OCI-LY1 (cell line): ENCODE measurements around the gene DCC.

Source experiments
- H2AFZ ChIP-seq: fragments of 200-600 bp; sonication (generic), shearing (Covaris generic); 2 replicates; pipeline ENCODE4 v1.6.0; 2014; ENCODE audit warnings: antibody characterized with exemption, mild to moderate bottlenecking, low read length
- H3F3A ChIP-seq: fragments of 200-600 bp; sonication (generic), shearing (Covaris generic); 2 replicates; pipeline ENCODE4 v1.6.0; 2014; ENCODE audit warnings: mild to moderate bottlenecking, antibody characterized with exemption, low read length, moderate library complexity; ENCODE audit not compliant: insufficient read depth
- H3K27ac ChIP-seq: fragments of 200-600 bp; sonication (generic); 2 replicates; pipeline ENCODE4 v1.5.1; 2014; ENCODE audit warnings: low read length, mixed run types, mild to moderate bottlenecking, low read depth; ENCODE audit not compliant: poor library complexity, severe bottlenecking
- H3K27me3 ChIP-seq: fragments of 200-600 bp; sonication (generic); 2 replicates; pipeline ENCODE4 v1.6.0; 2014; ENCODE audit warnings: antibody characterized with exemption, mild to moderate bottlenecking, low read length, moderate library complexity; ENCODE audit not compliant: insufficient read depth
- H3K36me3 ChIP-seq: fragments of 200-600 bp; sonication (generic); 2 replicates; pipeline ENCODE4 v1.6.1; 2014; ENCODE audit warnings: mild to moderate bottlenecking, antibody characterized with exemption, low read length, moderate library complexity, mixed read lengths; ENCODE audit not compliant: insufficient read depth
- H3K4me1 ChIP-seq: fragments of 200-600 bp; sonication (generic); 2 replicates; pipeline ENCODE4 v1.5.1; 2014; ENCODE audit warnings: mild to moderate bottlenecking, low read length, moderate library complexity; ENCODE audit not compliant: insufficient read depth, severe bottlenecking
- H3K4me2 ChIP-seq: fragments of 200-600 bp; sonication (generic), shearing (Covaris generic); 2 replicates; pipeline ENCODE4 v1.6.1; 2014; ENCODE audit warnings: low read length
- H3K4me3 ChIP-seq: fragments of 200-600 bp; sonication (generic); 2 replicates; pipeline ENCODE4 v1.5.1; 2014; ENCODE audit warnings: low read length, low read depth, mild to moderate bottlenecking, mixed read lengths; ENCODE audit not compliant: poor library complexity, severe bottlenecking
- H3K79me2 ChIP-seq: fragments of 200-600 bp; shearing (Covaris generic); 2 replicates; pipeline ENCODE4 v1.6.1; 2016; ENCODE audit warnings: mixed run types, low read length, mixed read lengths; ENCODE audit not compliant: insufficient read depth
- H3K9ac ChIP-seq: fragments of 200-600 bp; sonication (generic), shearing (Covaris generic); 2 replicates; pipeline ENCODE4 v1.6.1; 2014; ENCODE audit warnings: mild to moderate bottlenecking, low read length, mixed read lengths
- H3K9me2 ChIP-seq: fragments of 200-600 bp; sonication (generic), shearing (Covaris generic); 2 replicates; pipeline ENCODE4 v1.6.1; 2014; ENCODE audit warnings: low read depth, mild to moderate bottlenecking, low read length, mixed read lengths
- H3K9me3 ChIP-seq: fragments of 200-600 bp; shearing (Covaris generic); 2 replicates; pipeline ENCODE4 v1.6.1; 2014; ENCODE audit warnings: low read length, mixed read lengths
- H4K20me1 ChIP-seq: fragments of 200-600 bp; sonication (generic), shearing (Covaris generic); 2 replicates; pipeline ENCODE4 v1.6.0; 2016; ENCODE audit warnings: mild to moderate bottlenecking, low read length; ENCODE audit not compliant: insufficient read depth
- EZH2 ChIP-seq: fragments of 200-600 bp; sonication (generic), shearing (Covaris generic); IDR thresholded peaks from 2 replicates; pipeline ENCODE4 v1.8.0; 2017; ENCODE audit warnings: borderline replicate concordance, mixed run types, mild to moderate bottlenecking, antibody characterized with exemption, low read length, moderate library complexity, mixed read lengths
- TF ChIP-seq, protein P1 (sequence below): fragments of 200-600 bp; sonication (generic), shearing (Covaris generic); IDR thresholded peaks from 2 replicates; pipeline ENCODE4 v1.5.1; 2017; ENCODE audit warnings: mild to moderate bottlenecking, antibody characterized with exemption, low read length, moderate library complexity, mixed read lengths

Gene DCC

DNA sequence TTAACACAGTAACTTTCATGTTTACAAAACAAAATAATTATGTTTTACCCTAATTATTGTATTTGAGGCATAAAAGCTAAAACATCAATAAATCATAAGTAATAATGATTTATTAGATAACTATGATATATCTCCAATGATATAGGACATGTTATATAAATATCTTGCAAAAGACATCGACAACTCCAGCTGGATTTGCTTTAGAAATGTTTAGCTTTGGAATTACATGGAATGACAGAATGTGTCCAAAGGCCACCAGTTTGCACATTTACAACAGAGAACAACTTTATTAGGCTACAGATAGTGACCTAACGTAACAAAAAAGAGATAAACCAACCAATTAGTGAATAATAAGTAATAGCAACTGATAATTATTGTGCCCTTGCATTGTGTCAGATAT, 475.7 kb downstream of the DCC start:
- Histone ChIP-seq H3K4me1 (no peaks in the 10 kb centered on the region), H3K36me3 (no peaks in the 10 kb centered on the region), H2AFZ (no peak overlapping the region), H3K27ac (no peak overlapping the region), H3K79me2 (no peaks in the 10 kb centered on the region), H3K9me3 (no peaks in the 10 kb centered on the region), H3K27me3 (no peaks in the 10 kb centered on the region), H3K9ac (no peak overlapping the region), H3K4me3 (no peak overlapping the region), H4K20me1 (no peaks in the 10 kb centered on the region), H3F3A (no peaks in the 10 kb centered on the region), H3K9me2 (no peaks in the 10 kb centered on the region), H3K4me2 (no peak overlapping the region)
- no peak for TF ChIP-seq EZH2
- TF ChIP-seq, protein P1, sequence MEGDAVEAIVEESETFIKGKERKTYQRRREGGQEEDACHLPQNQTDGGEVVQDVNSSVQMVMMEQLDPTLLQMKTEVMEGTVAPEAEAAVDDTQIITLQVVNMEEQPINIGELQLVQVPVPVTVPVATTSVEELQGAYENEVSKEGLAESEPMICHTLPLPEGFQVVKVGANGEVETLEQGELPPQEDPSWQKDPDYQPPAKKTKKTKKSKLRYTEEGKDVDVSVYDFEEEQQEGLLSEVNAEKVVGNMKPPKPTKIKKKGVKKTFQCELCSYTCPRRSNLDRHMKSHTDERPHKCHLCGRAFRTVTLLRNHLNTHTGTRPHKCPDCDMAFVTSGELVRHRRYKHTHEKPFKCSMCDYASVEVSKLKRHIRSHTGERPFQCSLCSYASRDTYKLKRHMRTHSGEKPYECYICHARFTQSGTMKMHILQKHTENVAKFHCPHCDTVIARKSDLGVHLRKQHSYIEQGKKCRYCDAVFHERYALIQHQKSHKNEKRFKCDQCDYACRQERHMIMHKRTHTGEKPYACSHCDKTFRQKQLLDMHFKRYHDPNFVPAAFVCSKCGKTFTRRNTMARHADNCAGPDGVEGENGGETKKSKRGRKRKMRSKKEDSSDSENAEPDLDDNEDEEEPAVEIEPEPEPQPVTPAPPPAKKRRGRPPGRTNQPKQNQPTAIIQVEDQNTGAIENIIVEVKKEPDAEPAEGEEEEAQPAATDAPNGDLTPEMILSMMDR, result no peak

DNA sequence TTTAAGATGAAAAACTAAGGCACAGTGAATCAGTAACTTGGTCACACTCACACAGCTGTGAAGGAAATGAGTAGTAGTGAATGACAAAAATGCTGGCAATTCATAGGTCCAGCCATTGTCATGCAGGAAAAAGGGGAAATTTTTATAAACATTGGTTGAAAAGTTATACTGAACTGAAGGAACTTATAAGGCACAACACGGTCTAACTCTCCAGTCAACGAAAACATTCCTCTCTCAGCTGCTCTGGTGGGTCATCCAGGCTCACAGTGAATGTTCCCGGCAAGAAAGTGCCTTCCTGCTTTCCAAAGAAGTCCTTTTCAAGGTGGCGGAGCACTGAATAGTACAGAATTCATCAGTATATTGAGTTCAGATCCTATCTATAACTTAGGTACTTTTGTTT, 476.1 kb downstream of the DCC start:
- Histone ChIP-seq H3K79me2 (no peaks in the 10 kb centered on the region), H3F3A (no peaks in the 10 kb centered on the region), H3K36me3 (no peaks in the 10 kb centered on the region), H3K9ac (no peak overlapping the region), H3K9me2 (no peaks in the 10 kb centered on the region), H3K4me2 (no peak overlapping the region), H2AFZ (no peak overlapping the region), H4K20me1 (no peaks in the 10 kb centered on the region), H3K4me1 (no peaks in the 10 kb centered on the region), H3K9me3 (no peaks in the 10 kb centered on the region), H3K27ac (no peak overlapping the region), H3K27me3 (no peaks in the 10 kb centered on the region), H3K4me3 (no peak overlapping the region)
- TF ChIP-seq, protein P1, result no peak
- TF ChIP-seq EZH2, result no peak

DNA sequence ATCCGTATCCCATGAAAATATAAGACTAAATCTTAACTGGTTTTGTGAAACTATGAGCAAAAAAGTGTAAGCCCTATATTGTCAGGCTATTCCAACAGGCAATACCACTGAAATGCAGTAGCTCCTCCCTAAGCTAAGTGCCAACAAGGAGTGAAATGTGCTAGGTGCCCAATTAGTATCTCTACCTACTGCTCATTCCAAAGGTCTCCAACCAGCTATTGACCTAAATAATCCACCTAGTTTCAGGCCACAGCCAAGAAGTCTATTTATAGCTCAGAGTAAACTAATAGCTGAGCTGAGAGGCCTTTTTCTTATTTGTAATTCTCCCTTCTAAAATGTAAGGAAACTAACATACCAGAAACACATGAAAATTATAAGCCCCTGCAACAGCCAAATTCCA, 482.2 kb downstream of the DCC start:
- no peak overlapping the region for H3K4me3 ChIP-seq
- H3K9me3 ChIP-seq, result no peaks in the 10 kb centered on the region
- no peaks in the 10 kb centered on the region for H3K79me2 ChIP-seq
- no peak overlapping the region for H3K9ac ChIP-seq
- no peak overlapping the region for H3K27ac ChIP-seq
- no peaks in the 10 kb centered on the region for H3K4me1 ChIP-seq
- no peaks in the 10 kb centered on the region for H4K20me1 ChIP-seq
- no peaks in the 10 kb centered on the region for H3K9me2 ChIP-seq
- no peak overlapping the region for H2AFZ ChIP-seq
- H3K27me3 ChIP-seq, result no peaks in the 10 kb centered on the region
- H3F3A ChIP-seq, result no peaks in the 10 kb centered on the region
- no peaks in the 10 kb centered on the region for H3K36me3 ChIP-seq
- H3K4me2 ChIP-seq, result no peak overlapping the region
- no peak for TF ChIP-seq EZH2
- TF ChIP-seq, protein P1, result no peak
